Left forelimb (tissue), 1 donor: ENCODE data around the gene ABHD15.
"Not testable (repeated sequence)": the region's sequence is repeated elsewhere in the genome, so short reads cannot be mapped to it uniquely, and the experiment has no call there.

Experiments used
- DNase-seq: peaks from one replicate; pipeline ENCODE4 v3.0.0-alpha.2; 2018; ENCODE audit warnings: low spot score

ABHD15 gene

DNA sequence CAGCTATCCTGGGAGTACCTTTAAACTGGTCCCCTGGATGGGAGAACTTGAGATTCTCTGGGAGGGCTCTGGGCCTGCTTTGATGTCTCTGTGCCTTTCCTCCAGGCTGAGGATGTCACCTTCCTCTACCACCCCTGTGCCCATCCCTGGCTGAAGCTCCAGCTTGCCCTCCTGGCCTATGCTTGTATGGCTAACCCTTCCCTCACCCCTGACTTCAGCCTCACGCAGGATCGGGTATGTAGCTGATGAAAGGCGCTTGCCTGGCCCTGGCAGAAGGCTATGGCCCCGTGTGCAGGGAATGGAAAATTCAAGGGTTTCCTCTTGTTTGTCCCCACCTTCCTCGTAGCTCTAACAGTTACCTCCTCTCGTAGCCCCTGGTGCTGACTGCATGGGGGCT lies 4.6 kb upstream of the ABHD15 start:
- DNase-seq: peak; percentile 61

- no peak for DNase-seq
These were observed 3.7 kb upstream of the ABHD15 start for GRCh38 chr17:29570521-29570920.

DNA sequence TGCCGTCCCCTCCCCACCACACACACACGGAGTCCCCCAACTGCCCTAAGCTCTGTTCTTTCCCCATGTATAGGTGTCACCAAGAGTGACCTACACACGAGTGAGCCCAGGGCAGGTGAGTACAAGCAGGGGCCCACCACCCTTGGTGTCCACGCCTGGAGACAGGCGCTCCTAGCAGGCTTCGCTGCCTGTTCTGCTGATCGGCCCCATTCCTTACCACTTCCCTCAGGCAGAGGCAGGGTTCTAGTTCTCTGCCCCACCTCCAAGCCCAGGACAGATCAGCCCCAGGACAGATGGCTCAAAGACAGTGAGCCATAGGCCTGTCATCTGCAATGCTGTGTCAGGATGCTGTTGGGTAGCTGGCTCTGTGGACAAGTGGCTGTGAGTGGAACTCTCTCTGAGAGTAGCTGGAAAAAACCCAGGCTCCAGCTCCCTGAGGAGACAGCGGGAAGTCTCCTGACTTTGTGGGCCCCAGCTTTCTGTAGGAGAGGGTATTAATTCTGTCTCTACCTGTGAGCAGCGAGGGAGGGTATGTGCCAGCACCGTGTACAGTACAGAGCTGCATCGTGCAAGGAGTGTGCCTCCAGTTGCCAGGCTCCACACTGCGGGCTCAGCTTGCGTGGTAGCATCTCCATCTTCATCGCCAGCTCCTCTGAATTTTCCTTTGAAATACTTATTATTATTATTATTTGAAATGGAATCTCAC lies 2.6 kb upstream of the ABHD15 start:
- DNase-seq: no peak

- peak; percentile 95 for DNase-seq
These were observed 1.8 kb upstream of the ABHD15 start, which contains the start of gene TP53I13 for GRCh38 chr17:29568331-29569244. Gene TP53I13, plus strand, starts transcription at chr17:29568701. Its CDS starts 58 bp downstream, at chr17:29568759.

DNA sequence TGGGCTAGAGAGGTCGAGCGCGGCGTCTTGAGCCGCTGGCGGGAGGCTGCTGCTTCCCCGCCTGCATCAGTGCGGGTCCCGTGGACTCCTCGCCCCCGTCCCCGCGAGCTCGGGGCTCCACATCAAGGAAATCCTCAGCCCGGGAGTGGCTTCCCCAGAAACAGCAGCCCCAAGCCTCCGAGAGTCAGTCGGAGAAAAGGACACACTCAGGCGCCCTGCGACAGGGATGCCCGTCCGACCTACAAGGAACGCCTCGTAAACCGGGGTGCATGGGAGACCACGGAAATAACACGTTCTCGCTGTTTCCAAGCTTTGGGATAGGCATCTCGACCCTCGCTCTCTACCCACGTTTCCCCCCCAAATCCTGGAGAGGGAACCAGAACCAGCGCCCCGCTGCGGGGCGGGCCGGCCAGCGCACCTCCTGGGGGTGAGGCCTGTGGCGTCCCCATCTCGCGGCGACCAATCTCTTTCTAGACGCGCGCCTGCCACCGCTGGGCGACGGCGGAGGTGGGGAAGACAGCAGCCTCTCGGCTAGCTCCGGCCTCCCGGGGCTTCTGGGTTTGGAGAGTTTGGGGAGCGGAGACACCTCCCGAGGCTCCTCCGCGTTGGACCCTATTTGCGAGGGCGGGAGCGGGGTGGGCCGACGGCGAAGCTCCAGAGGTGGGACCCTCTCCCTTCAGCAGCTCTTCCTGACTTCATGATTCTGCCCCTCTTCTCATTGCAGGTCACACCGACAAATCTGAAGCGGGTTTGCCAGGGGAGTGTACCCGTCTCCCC lies 905 bp upstream of the ABHD15 start:
- DNase-seq: peak; percentile 73

- no peak for DNase-seq
These were observed 392 bp upstream of the ABHD15 start for GRCh38 chr17:29567304-29567553.

GRCh38 chr17:29565643-29566472 lies 979 bp downstream of the ABHD15 start:
- peak; percentile 64 for DNase-seq

- DNase-seq: no peak
These were observed 3.0 kb downstream of the ABHD15 start for GRCh38 chr17:29563816-29564215.

DNA sequence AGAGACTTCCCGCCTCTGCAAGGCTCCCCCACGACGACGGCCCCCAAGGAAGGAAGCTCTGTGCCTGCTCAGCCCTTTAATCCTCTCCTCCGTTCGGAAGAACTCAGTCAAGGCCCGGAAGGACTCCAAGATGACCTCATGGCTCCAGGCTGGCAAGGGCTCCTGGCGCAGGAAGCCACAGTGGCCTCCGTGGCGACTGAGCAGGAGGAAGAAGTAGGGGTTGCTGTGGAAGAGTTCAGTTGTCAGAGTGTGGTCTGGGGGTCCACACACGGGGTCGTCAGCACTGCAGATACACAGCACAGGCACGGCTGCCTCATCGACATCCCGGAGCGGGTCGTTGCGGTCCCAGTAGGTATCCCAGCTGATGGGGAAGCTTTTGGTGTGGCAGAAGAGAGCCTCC lies 4.2 kb downstream of the ABHD15 start:
- DNase-seq: no peak

- no peak for DNase-seq
These were observed 5.0 kb downstream of the ABHD15 start for GRCh38 chr17:29561554-29562517.

DNA sequence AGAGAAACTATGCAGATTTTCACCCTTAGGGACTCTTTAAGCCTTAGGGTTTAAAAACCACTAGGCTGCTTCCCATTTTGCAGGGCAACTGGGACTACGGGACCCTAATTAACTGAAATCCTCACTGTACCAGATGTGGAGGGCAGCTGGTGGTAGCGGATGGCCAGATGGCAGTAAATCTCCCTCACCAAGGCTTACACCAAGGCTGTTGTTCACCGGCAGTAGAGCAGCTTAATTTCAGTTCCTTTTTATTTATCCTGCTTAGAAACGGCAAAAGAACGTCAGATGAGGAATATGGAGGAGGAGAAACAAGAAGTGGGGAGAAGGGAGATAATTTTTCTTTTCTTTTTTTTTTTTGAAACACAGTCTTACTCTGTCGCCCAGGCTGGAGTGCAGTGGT lies 6.5 kb downstream of the ABHD15 start:
- no peak for DNase-seq

GRCh38 chr17:29559640-29560039 lies 7.2 kb downstream of the ABHD15 start:
- no peak for DNase-seq

DNA sequence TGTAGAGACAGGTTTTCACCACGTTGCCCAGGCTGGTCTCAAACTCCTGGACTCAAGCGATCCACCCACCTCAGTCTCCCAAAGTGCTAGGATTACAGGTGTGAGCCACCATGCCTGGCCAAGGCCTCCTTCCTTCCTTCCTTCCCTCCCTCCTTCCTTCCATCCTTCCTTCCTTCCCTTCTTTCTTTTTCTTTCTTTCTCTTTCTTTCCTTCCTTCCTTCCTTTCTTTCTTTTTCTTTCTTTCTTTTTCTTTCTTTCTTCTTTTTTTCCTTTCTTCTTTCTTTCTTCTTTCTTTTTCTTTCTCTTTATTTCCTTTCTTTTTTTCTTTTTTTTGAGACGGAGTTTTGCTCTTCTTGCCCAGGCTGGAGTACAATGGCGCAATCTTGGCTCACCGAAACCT lies 8.7 kb downstream of the ABHD15 start:
- DNase-seq: not testable (repeated sequence)

GRCh38 chr17:29557739-29558116 lies 9.1 kb downstream of the ABHD15 start:
- no peak for DNase-seq

GRCh38 chr17:29557085-29557738 lies 9.6 kb downstream of the ABHD15 start:
- no peak for DNase-seq

DNA sequence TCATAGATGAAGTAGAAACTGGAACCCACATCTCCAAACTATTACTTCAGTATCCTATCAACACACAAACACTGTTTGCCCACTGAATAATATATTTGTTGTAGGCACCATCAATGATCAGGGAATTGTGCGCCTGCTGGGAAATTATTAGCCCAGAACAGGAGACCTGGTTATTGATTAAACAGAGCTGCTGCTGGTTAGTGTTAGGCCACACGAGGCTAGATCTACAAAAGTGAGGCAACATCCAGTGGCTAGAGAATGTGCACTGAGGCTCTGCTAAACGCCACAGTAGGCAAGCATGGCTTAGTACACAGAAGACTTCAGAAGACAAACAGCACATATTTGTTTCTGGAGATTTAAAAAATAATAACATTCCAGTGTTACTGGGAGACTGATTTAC lies 11.0 kb downstream of the ABHD15 start:
- DNase-seq: no peak

GRCh38 chr17:29549177-29549923 lies 17.5 kb downstream of the ABHD15 start:
- no peak for DNase-seq

DNA sequence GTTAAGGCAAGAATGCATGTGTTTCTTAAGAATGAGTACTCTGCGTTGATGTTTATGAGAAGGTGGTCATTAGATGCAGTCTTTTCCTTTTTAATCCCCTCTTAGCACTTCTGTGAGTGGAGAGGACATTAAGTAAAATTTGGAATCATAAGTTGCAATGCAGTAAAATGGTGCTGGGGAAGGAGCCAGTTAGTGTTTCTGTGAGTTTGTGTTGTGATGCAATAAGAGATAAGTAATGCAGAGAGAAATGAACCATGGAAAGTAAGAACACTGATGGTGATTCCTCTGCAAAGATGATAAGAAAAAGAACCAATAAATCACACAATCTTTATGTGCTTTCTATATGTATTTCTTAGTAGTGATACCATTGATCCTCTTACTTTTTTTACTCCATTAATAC lies 20.0 kb downstream of the ABHD15 start:
- no peak for DNase-seq

- no peak for DNase-seq
These were observed 20.8 kb downstream of the ABHD15 start for GRCh38 chr17:29546085-29546484.
